HK-2 (cell line): ENCODE results near the gene ZNF26.

Experiments used
- DNase-seq: peaks from one replicate; pipeline ENCODE4 v3.0.0-alpha.2; 2018; ENCODE audit not compliant: unreplicated experiment

ZNF26 gene

GRCh38 chr12:133061954-133062353 lies 75.8 kb downstream of the ZNF26 start:
- no peak for DNase-seq

- DNase-seq = no peak
Measured at GRCh38 chr12:133063556-133063955, 77.4 kb downstream of the ZNF26 start.

GRCh38 chr12:133073836-133074235 lies 87.7 kb downstream of the ZNF26 start:
- DNase-seq = no peak
